Measurements from ENCODE around the gene ARHGAP8.

GRCh38 chr22:44736581-44737405, 15.6 kb upstream of the ARHGAP8 start:
- TF ChIP-seq CTCF (conservative IDR thresholded peaks at IDR 0.05 in 1 of 2, IDR thresholded peaks at IDR 0.05 in 1 of 2; ENCODE audit: extremely low read depth in 1 of 2, insufficient read depth in 1 of 2, low read depth in 1 of 2, low read length in 2 of 2) = no peak
- TF ChIP-seq EZH2 (IDR thresholded peaks at IDR 0.05; ENCODE audit: borderline replicate concordance, low read length) = no peak

Measured in mammary epithelial cell (primary cell).